ENCODE data around the gene RAB3B.

DNA sequence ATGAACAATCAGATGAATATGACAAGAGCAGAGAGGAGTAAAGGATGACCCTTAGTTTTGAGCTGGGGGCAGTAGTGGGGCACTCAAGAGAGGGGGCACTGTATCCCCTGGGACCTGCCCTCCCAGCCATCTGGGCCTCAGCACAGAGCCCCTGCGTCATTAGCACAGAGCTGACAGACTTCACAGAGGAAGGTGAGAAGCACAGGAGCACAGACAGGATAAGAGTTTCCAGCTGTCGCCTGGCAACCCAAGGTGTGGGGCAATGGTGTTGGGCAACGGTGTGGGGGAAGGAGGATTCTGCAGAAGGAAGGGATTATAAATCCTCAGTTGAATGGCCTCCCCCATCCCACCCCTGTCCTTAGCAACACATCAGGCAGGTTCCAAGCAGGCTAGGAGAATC lies 30.2 kb downstream of the RAB3B start:
- no peak for TF ChIP-seq POLR2A (IDR thresholded peaks at IDR 0.05; ENCODE audit: low read length)
- TF ChIP-seq GATA1 (IDR thresholded peaks at IDR 0.05; ENCODE audit: low read depth, low read length), result no peak

Data from erythroblast (primary cell).